GM18526 (cell line): ENCODE results near the gene KDM4D.
A peak's percentile ranks its signal among the peaks of the same experiment; 100 is the strongest.

Experiments
- POLR2A ChIP-seq: IDR thresholded peaks from 3 replicates; pipeline ENCODE4 v1.6.1; 2011; ENCODE audit not compliant: insufficient read length; ENCODE audit errors: extremely low read depth

Gene KDM4D

GRCh38 chr11:94973099-94973968, at the start of gene KDM4D, which contains the start of gene CWC15:
TSS of gene KDM4D (plus strand) at chr11:94973709. CDS start at chr11:94997373, 23,664 bp downstream.
TSS of gene CWC15 (minus strand) at chr11:94973556. CDS start at chr11:94972185, 1,371 bp downstream.
- peak; percentile 82 for TF ChIP-seq POLR2A

GRCh38 chr11:94924171-94924572, 49.3 kb upstream of the KDM4D start:
- TF ChIP-seq POLR2A = no peak

- no peak for TF ChIP-seq POLR2A
Observed at GRCh38 chr11:94924612-94925011, 48.9 kb upstream of the KDM4D start.

GRCh38 chr11:94925422-94926270, 47.9 kb upstream of the KDM4D start:
- TF ChIP-seq POLR2A = no peak

- no peak for TF ChIP-seq POLR2A
Observed at GRCh38 chr11:94926271-94926625, 47.3 kb upstream of the KDM4D start.

- TF ChIP-seq POLR2A = no peak
Observed at GRCh38 chr11:94926698-94927237, 46.7 kb upstream of the KDM4D start.

GRCh38 chr11:94928117-94928990, 45.2 kb upstream of the KDM4D start:
- no peak for TF ChIP-seq POLR2A

- no peak for TF ChIP-seq POLR2A
Observed at GRCh38 chr11:94932503-94932902, 41.0 kb upstream of the KDM4D start.

GRCh38 chr11:94933223-94934130, 40.0 kb upstream of the KDM4D start:
- TF ChIP-seq POLR2A = no peak

GRCh38 chr11:94934362-94934761, 39.1 kb upstream of the KDM4D start:
- no peak for TF ChIP-seq POLR2A

GRCh38 chr11:94934846-94935245, 38.7 kb upstream of the KDM4D start:
- no peak for TF ChIP-seq POLR2A

GRCh38 chr11:94938095-94939055, 35.1 kb upstream of the KDM4D start:
- no peak for TF ChIP-seq POLR2A

- no peak for TF ChIP-seq POLR2A
Observed at GRCh38 chr11:94939346-94939745, 34.2 kb upstream of the KDM4D start.
